ENCODE data around the gene MECR. TPM values are rescaled to one million over a fixed set of nuclear protein-coding genes. Genes with fewer than 3 reads are reported as not detected.

The MECR gene
- 19.5 and 25.8 TPM in 2 replicates for total RNA-seq (2014; rRNA removed; shearing (Covaris generic))
- polyA plus RNA-seq (2015; cell fraction: cytosol; rRNA removed): 37.7 and 37.9 TPM in 2 replicates
- 57.8 and 66.1 TPM in 2 replicates for polyA plus RNA-seq (2015; cell fraction: nucleus; rRNA removed)

GRCh38 chr1:29230553-29231378 is at the start of gene MECR:
Gene MECR, minus strand, starts transcription at chr1:29230934. Its CDS starts 28 bp downstream, at chr1:29230906.
- in situ Hi-C loops (cut with HindIII; ENCODE audit: low pct_unique_long_range_greater_than_20kb, low sequenced_read_pairs): no loop called here

GRCh38 chr1:29279951-29280391 is 49.2 kb upstream of the MECR start:
- in situ Hi-C loops (cut with HindIII; ENCODE audit: low pct_unique_long_range_greater_than_20kb, low sequenced_read_pairs): no loop called here
- no peak for DNase-seq (ENCODE audit: low read depth, low spot score)

More at GRCh38 chr1:29230553-29231378, at the start of gene MECR:
- peak; percentile 88 for DNase-seq (ENCODE audit: low read depth, low spot score)

- no peak for DNase-seq (ENCODE audit: low read depth, low spot score)
- in situ Hi-C loops (cut with HindIII; ENCODE audit: low pct_unique_long_range_greater_than_20kb, low sequenced_read_pairs): no loop called here
Measured at GRCh38 chr1:29279406-29279805, 48.7 kb upstream of the MECR start.

- no peak for DNase-seq (ENCODE audit: low read depth, low spot score)
- in situ Hi-C loops (cut with HindIII; ENCODE audit: low pct_unique_long_range_greater_than_20kb, low sequenced_read_pairs): no loop called here
Measured at GRCh38 chr1:29278124-29278523, 47.4 kb upstream of the MECR start.

- in situ Hi-C loops (cut with HindIII; ENCODE audit: low pct_unique_long_range_greater_than_20kb, low sequenced_read_pairs): no loop called here
- no peak for DNase-seq (ENCODE audit: low read depth, low spot score)
Measured at GRCh38 chr1:29275435-29275834, 44.7 kb upstream of the MECR start.

- in situ Hi-C loops (cut with HindIII; ENCODE audit: low pct_unique_long_range_greater_than_20kb, low sequenced_read_pairs): no loop called here
- DNase-seq (ENCODE audit: low read depth, low spot score): no peak
Measured at GRCh38 chr1:29272147-29272907, 41.6 kb upstream of the MECR start.

- in situ Hi-C loops (cut with HindIII; ENCODE audit: low pct_unique_long_range_greater_than_20kb, low sequenced_read_pairs): no loop called here
- DNase-seq (ENCODE audit: low read depth, low spot score): no peak
Measured at GRCh38 chr1:29271724-29272123, 41.0 kb upstream of the MECR start.

- no peak for DNase-seq (ENCODE audit: low read depth, low spot score)
- in situ Hi-C loops (cut with HindIII; ENCODE audit: low pct_unique_long_range_greater_than_20kb, low sequenced_read_pairs): no loop called here
Measured at GRCh38 chr1:29270929-29271521, 40.3 kb upstream of the MECR start.

- no peak for DNase-seq (ENCODE audit: low read depth, low spot score)
- in situ Hi-C loops (cut with HindIII; ENCODE audit: low pct_unique_long_range_greater_than_20kb, low sequenced_read_pairs): no loop called here
Measured at GRCh38 chr1:29269382-29269781, 38.6 kb upstream of the MECR start.

- in situ Hi-C loops (cut with HindIII; ENCODE audit: low pct_unique_long_range_greater_than_20kb, low sequenced_read_pairs): no loop called here
- DNase-seq (ENCODE audit: low read depth, low spot score): no peak
Measured at GRCh38 chr1:29267321-29268070, 36.8 kb upstream of the MECR start.

GRCh38 chr1:29266912-29267311 is 36.2 kb upstream of the MECR start:
- in situ Hi-C loops (cut with HindIII; ENCODE audit: low pct_unique_long_range_greater_than_20kb, low sequenced_read_pairs): no loop called here
- no peak for DNase-seq (ENCODE audit: low read depth, low spot score)

GRCh38 chr1:29264773-29265389 is 34.1 kb upstream of the MECR start:
- no peak for DNase-seq (ENCODE audit: low read depth, low spot score)
- in situ Hi-C loops (cut with HindIII; ENCODE audit: low pct_unique_long_range_greater_than_20kb, low sequenced_read_pairs): no loop called here

GRCh38 chr1:29260531-29260930 is 29.8 kb upstream of the MECR start:
- DNase-seq (ENCODE audit: low read depth, low spot score): no peak
- in situ Hi-C loops (cut with HindIII; ENCODE audit: low pct_unique_long_range_greater_than_20kb, low sequenced_read_pairs): no loop called here

- no peak for DNase-seq (ENCODE audit: low read depth, low spot score)
Measured at GRCh38 chr1:29259802-29260441, 29.2 kb upstream of the MECR start.

GRCh38 chr1:29258976-29259801 is 28.5 kb upstream of the MECR start:
- no peak for DNase-seq (ENCODE audit: low read depth, low spot score)
- in situ Hi-C loops (cut with HindIII; ENCODE audit: low pct_unique_long_range_greater_than_20kb, low sequenced_read_pairs): no loop called here

More at GRCh38 chr1:29259802-29260441, 29.2 kb upstream of the MECR start:
- in situ Hi-C loops (cut with HindIII; ENCODE audit: low pct_unique_long_range_greater_than_20kb, low sequenced_read_pairs): no loop called here
